Cerebellar nuclear complex (tissue), 1 donor: ENCODE measurements around the gene HYLS1.

Experiments used
- DNase-seq, 2 experiments: peaks; one replicate each; lab custom pipeline; 2025; lab: John Stamatoyannopoulos, UW

HYLS1 gene

GRCh38 chr11:125948278-125949051 is 61.0 kb downstream of the HYLS1 start:
- DNase-seq: no peak

GRCh38 chr11:125949271-125950177 is 62.1 kb downstream of the HYLS1 start:
- DNase-seq: no peak

GRCh38 chr11:125950178-125950490 is 62.7 kb downstream of the HYLS1 start:
- DNase-seq: no peak
